ENCODE measurements around the gene DCTN3. TPM values are rescaled to one million over a fixed set of nuclear protein-coding genes. Genes with fewer than 3 reads are reported as not detected.

Gene DCTN3
- total and polyA plus RNA-seq, 8 donors = 9.3 to 107 (median 55.4) TPM

DNA sequence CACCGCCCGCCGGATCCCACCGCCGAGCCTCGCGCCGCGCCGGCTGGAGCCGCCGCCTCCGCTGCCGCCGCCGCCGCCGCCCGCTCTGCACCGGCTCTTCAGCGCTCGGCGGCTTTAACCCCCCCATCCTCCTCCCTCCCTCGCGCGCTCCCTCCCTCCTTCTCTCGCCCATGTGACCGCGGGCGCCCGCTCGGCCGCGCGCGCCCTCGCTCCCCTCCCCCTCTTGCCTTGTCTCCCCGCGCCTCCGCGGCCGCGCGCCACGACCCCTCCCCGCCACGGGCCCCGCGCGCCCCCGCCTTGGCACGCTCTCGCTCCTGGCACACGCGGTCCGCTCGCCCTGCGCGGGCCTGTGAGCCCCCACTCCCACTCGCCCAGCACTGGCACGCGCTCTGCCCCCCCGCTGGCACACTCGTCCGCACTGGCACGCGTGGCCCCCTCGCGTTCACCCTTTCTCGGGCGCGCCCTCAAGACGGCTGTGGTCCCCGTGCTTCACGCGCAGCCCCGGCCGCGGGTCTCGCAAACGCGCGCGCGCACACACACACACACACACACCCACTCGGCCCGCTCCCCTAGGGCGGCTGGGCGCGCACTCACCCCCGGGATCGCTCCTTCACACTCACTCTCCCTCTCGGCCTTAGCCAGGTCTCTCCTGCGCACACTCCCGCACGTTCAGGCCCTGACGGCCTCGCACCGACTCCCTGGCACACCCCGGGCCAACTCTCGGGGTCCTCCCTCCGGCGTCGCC lies 30.5 kb downstream of the DCTN3 start, which contains the start of gene CNTFR:
TSS of gene CNTFR (minus strand) at position 89 of the 745 bp plus-strand sequence. CDS start 20,743 bp downstream, outside the sequence.
- peaks cover 6 to 100% (median 89%) of the 10 kb centered on the region in 3 donors for H3K27me3 ChIP-seq
- peak in 1 of 2 donors; percentile 85 for DNase-seq
- H3K4me3 ChIP-seq = peak within 1 kb of the TSS; percentile 53 to 66 (median 58)
- 1 to 2% (median 1%) methylated on average over 47 to 100 of the region's 104 CpGs for WGBS, 5 donors
- TF ChIP-seq POLR2AphosphoS5 (IDR thresholded peaks at IDR 0.05) = no peak
- TF ChIP-seq, protein P1, sequence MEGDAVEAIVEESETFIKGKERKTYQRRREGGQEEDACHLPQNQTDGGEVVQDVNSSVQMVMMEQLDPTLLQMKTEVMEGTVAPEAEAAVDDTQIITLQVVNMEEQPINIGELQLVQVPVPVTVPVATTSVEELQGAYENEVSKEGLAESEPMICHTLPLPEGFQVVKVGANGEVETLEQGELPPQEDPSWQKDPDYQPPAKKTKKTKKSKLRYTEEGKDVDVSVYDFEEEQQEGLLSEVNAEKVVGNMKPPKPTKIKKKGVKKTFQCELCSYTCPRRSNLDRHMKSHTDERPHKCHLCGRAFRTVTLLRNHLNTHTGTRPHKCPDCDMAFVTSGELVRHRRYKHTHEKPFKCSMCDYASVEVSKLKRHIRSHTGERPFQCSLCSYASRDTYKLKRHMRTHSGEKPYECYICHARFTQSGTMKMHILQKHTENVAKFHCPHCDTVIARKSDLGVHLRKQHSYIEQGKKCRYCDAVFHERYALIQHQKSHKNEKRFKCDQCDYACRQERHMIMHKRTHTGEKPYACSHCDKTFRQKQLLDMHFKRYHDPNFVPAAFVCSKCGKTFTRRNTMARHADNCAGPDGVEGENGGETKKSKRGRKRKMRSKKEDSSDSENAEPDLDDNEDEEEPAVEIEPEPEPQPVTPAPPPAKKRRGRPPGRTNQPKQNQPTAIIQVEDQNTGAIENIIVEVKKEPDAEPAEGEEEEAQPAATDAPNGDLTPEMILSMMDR (IDR thresholded peaks at IDR 0.05) = no peak
- no peaks in the 10 kb centered on the region for H3K9me3 ChIP-seq
- H3K27ac ChIP-seq = peak within 1 kb of the TSS in 3 of 5 donors; percentile 23 to 50 (median 32)
- no peaks in the 10 kb centered on the region for H3K36me3 ChIP-seq
- intact Hi-C loops (cut with DNase I; ENCODE audit: low total_unique reads) = loop anchor here (5.0 to 10.0 kb wide), 2 partner anchors 38 to 185 kb away; no protein-coding TSS in a partner anchor
- peaks cover 38 to 54% (median 47%) of the 10 kb centered on the region in 4 donors for H3K4me1 ChIP-seq

DNA sequence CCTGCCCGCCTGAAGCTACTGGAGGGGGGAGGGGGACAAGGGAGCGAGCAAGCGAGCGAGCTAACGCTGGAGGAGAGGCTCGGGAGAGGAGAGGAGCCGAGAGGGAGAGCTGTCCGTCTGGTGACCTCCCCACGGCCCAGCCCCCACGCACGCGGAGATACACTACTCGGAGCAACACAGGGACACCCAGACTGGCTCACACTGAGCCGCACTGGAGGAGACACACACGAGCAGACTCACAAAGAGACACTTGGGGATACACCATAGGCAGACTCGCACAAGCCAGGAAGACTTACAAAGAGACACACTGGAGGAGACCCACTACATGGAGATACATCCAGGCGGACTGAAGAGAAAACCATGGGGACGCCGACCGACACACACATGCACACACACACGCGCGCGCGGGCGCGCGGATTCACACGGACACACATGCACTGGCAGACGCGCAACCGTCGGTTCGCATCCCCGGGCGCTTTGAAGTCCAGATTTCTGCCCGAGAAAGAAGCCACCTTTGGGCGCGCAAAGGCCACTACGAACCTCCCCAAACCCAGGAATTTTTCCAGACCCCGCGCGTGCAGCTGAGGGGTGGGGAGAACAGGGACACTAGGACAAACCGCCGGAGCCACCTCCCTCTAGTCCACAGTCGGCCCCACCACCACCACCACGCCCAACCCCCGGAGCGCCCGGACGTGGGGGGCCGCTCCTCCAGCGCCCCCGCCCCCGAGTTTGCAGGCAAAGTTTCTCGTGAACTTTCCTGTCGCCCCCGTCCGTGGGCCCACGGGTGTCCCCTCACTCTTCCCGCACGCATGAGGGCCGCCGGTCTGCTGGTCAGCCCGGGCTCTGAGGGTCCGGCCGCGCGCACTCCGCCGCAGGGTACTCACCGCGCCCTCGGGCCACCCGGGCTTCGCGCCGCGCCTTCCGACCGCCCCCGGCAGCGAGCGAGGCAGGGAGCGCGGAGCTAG lies 31.3 kb downstream of the DCTN3 start:
- intact Hi-C loops (cut with DNase I; ENCODE audit: low total_unique reads) = loop anchor here (10.0 kb wide), 1 partner anchor 184 kb away; no protein-coding TSS in a partner anchor
- Histone ChIP-seq H3K4me3 (peak overlapping the region; percentile 53 to 66 (median 58)), H3K27me3 (peaks cover 6 to 100% (median 82%) of the 10 kb centered on the region in 3 donors), H3K36me3 (no peaks in the 10 kb centered on the region), H3K27ac (no peak overlapping the region), H3K4me1 (peaks cover 38 to 54% (median 47%) of the 10 kb centered on the region in 4 donors), H3K9me3 (no peaks in the 10 kb centered on the region)
- peak in 1 of 2 donors; percentile 52 for DNase-seq
- 2 to 4% (median 3%) methylated on average over 43 to 86 of the region's 86 CpGs for WGBS, 5 donors
- no peak for TF ChIP-seq POLR2A (IDR thresholded peaks at IDR 0.05)
- TF ChIP-seq, protein P1 (IDR thresholded peaks at IDR 0.05) = no peak
- TF ChIP-seq EP300 (IDR thresholded peaks at IDR 0.05) = no peak
- TF ChIP-seq POLR2AphosphoS5 (IDR thresholded peaks at IDR 0.05) = no peak

DNA sequence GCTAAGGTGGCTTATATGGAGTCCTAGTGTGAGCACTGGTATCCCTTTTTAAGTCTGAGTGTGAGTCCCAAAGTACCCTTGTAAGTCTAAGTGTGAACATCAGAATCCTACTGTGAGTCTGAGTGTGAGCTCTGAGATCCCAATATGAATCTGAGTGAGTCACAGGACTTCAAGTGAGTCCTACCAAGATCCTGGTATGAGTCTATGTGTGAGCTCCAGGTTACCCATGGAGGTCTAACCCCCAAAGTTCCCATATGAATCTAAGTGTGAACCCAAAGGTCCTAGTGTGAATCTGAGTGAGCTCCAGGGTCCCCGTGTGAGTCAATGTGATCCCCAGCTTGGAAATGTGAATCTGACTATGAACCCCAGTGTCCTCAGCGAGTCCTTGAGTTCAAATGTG lies 33.0 kb downstream of the DCTN3 start:
- H3K36me3 ChIP-seq = no peaks in the 10 kb centered on the region
- no peak for TF ChIP-seq POLR2A (IDR thresholded peaks at IDR 0.05)
- TF ChIP-seq EP300 (IDR thresholded peaks at IDR 0.05) = no peak
- TF ChIP-seq, protein P1 (IDR thresholded peaks at IDR 0.05) = no peak
- TF ChIP-seq POLR2AphosphoS5 (IDR thresholded peaks at IDR 0.05) = no peak
- 36 to 66% (median 49%) methylated on average over 2 of the region's 2 CpGs for WGBS, 5 donors
- no peaks in the 10 kb centered on the region for H3K9me3 ChIP-seq
- H3K27ac ChIP-seq = no peak overlapping the region
- no peak for DNase-seq
- intact Hi-C loops (cut with DNase I; ENCODE audit: low total_unique reads) = loop anchor here (10.0 kb wide), 1 partner anchor 182 kb away; no protein-coding TSS in a partner anchor
- H3K4me3 ChIP-seq = no peak overlapping the region
- peaks cover 6 to 100% (median 71%) of the 10 kb centered on the region in 3 donors for H3K27me3 ChIP-seq
- peaks cover 32 to 42% (median 38%) of the 10 kb centered on the region in 4 donors for H3K4me1 ChIP-seq
